ENCODE results near the gene STARD9.
"Not testable (repeated sequence)": the region's sequence is repeated elsewhere in the genome, so short reads cannot be mapped to it uniquely, and the experiment has no call there.

The STARD9 gene

GRCh38 chr15:42741710-42742109 is 166.3 kb downstream of the STARD9 start:
- FAIRE-seq (no peak), DNase-seq (ENCODE audit: extremely low spot score, insufficient read length, low read depth) (no peak)

GRCh38 chr15:42742149-42742548 is 166.7 kb downstream of the STARD9 start:
- DNase-seq (ENCODE audit: extremely low spot score, insufficient read length, low read depth) = no peak

GRCh38 chr15:42744195-42744594 is 168.8 kb downstream of the STARD9 start:
- DNase-seq (ENCODE audit: extremely low spot score, insufficient read length, low read depth) = no peak
- no peak for FAIRE-seq

More at GRCh38 chr15:42742149-42742548, 166.7 kb downstream of the STARD9 start:
- no peak for FAIRE-seq

- no peak for DNase-seq (ENCODE audit: extremely low spot score, insufficient read length, low read depth)
- no peak for FAIRE-seq
These were observed 173.9 kb downstream of the STARD9 start for GRCh38 chr15:42749266-42749665.

GRCh38 chr15:42750306-42750705 is 174.9 kb downstream of the STARD9 start:
- FAIRE-seq (no peak), DNase-seq (ENCODE audit: extremely low spot score, insufficient read length, low read depth) (no peak)

- DNase-seq (ENCODE audit: extremely low spot score, insufficient read length, low read depth) (no peak), FAIRE-seq (no peak)
These were observed 183.7 kb downstream of the STARD9 start for GRCh38 chr15:42759093-42759492.

GRCh38 chr15:42760759-42761158 is 185.4 kb downstream of the STARD9 start:
- DNase-seq (ENCODE audit: extremely low spot score, insufficient read length, low read depth) (no peak), FAIRE-seq (no peak)

GRCh38 chr15:42761813-42762212 is 186.4 kb downstream of the STARD9 start:
- DNase-seq (ENCODE audit: extremely low spot score, insufficient read length, low read depth); FAIRE-seq: not testable (repeated sequence)

GRCh38 chr15:42764154-42764731 is 188.8 kb downstream of the STARD9 start:
- not testable (repeated sequence) for DNase-seq (ENCODE audit: extremely low spot score, insufficient read length, low read depth); FAIRE-seq

GRCh38 chr15:42766109-42766508 is 190.7 kb downstream of the STARD9 start:
- not testable (repeated sequence) for FAIRE-seq; DNase-seq (ENCODE audit: extremely low spot score, insufficient read length, low read depth)
